HG03066 (cell line): Measurements from ENCODE around the gene CD109.
"Not testable (repeated sequence)": the region's sequence is repeated elsewhere in the genome, so short reads cannot be mapped to it uniquely, and the experiment has no call there.

Experiments
- ATAC-seq: cut with Tn5 transposase; IDR thresholded peaks from one replicate; pipeline ENCODE4 v1.9.1; 2021; ENCODE audit warnings: low read depth; ENCODE audit not compliant: unreplicated experiment

The CD109 gene

DNA sequence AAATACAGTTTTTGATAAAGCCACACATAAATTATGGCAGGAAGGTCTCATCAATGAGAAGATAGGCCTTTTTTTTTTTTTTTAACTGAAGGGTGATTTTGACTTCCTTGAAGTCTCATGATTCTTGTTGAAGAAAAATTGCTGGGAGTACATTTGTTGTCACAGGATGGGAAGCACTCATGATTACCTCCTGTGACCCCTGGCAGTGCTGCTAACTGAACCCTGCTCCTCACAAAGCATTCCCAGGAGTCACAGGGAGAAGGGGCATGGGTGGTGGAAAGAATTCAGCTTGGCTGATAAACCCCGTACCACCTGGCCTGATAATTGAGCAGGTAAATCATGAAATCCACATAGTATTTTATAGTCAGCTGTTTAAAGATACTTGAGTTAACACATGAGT is 86.9 kb downstream of the CD109 start:
- ATAC-seq: no peak

DNA sequence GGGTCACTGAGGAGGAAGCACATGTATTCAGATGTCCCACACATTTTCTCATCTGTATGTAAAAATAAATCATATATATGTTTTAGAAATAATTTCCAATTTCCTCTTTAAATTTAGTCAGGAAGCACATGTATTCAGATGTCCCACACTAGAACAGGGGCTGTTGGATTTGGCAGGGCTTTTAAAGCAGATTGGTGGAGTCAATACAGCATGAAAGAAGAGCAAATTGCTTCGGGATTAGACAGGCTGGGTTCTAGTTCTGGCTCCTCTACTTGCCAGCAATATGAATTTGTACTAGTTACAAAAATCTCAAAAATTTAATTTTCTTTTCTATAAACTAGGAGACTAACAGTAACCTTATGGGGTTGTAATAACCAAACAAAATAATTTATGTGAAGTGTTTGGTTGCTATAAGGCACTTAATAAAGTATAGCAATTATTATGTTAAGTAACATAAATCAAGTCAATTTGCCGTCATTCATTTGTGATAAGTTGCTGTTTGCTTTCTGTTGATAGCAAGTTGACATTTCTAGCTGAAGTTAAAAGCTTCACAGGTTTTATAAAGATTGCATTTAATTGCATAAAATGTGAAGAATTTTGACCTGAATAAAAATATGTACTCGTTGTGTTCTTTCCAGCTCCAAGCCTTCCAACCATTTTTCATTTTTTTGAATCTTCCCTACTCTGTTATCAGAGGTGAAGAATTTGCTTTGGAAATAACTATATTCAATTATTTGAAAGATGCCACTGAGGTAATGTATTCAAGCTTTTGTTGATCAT is 88.9 kb downstream of the CD109 start:
- no peak for ATAC-seq

DNA sequence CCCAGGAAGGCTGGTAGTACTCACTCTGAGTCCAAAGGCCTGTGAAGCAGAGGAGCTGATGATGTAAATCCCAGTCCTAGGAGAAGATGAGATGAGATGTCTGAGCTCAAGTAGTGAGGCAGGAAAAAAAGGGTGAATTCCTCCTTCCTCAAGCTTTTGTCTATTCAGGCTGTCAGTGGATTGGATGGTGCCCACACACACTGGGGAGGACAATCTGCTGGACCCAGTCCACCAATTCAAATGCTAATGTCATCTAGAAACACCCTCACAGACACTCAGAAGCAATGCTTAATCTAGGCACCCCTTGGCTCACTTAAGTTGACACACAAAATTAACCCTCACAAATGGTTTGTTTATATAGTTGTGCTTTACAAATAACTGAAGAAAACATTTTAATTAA is 94.6 kb downstream of the CD109 start:
- no peak for ATAC-seq

DNA sequence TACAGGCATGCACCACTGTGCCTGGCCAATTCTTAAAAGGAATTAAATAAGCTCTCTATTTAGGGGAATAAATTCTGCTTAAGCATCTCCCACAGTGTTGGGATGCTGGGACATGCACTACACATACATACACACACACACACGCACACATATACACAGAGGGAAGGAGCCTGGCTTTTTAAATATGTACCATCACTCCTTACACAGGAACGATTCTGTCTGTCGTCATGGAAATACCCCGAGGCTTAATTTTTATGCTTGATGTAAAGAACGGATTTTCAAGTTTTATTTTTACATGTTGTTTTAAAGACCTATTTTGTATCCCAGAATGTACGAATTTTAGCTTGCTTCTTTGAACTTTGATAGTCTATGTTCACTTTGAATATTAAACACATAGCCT is 95.3 kb downstream of the CD109 start:
- ATAC-seq: no peak

DNA sequence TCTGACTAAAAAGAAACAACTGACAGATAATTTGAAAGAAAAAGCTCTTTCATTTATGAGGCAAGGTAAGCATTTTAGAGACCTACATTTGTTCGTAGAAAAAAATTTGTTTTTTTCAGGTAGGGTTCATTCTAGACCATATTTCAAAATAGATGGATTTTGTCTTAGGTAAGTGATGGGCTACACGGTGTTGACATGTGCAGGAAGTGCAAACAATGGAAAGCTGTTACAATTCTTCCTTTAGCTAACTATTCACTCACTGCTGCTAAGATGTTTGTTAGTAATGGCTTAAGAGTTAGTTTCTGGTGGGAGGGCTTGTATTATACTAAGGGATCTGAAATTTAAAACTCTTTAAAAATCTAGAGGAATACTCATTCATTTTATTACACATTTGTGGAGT is 96.7 kb downstream of the CD109 start:
- no peak for ATAC-seq

DNA sequence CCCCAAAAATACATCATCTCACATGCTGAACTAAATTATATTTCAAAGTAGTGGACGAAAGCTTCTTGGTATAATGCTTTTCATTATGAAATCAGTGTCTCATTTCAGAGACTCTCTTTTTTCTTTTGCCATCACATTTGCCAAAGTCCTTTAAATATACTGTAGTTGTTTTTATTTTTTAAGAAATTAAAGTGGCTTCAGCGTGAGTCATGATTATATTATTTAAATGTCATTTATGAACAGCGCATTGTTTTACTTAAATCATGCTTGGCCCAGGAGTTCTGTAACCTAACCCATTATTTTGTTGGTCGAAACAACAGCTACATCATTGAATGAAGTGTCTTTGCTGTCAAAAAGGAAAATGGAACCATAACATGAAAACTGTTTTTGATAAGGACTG is 100.9 kb downstream of the CD109 start:
- ATAC-seq: no peak

DNA sequence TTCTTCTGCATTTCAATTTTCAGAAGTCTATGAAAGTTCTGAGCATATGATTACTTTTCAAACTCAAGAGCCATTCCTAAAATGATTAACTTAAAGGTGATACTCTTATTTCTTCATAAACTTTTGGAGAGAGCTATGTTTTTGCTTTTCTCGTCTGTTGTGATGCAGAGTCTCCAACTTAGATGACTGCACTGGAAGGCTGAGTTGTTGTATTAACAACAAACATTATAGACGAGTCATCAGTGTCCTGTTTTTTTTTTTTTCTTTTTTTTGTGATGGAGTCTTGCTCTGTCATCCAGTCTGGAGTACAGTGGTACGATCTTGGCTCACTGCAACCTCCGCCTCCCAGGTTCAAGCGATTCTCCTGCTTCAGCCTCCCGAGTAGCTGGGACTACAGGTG is 101.9 kb downstream of the CD109 start:
- no peak for ATAC-seq

DNA sequence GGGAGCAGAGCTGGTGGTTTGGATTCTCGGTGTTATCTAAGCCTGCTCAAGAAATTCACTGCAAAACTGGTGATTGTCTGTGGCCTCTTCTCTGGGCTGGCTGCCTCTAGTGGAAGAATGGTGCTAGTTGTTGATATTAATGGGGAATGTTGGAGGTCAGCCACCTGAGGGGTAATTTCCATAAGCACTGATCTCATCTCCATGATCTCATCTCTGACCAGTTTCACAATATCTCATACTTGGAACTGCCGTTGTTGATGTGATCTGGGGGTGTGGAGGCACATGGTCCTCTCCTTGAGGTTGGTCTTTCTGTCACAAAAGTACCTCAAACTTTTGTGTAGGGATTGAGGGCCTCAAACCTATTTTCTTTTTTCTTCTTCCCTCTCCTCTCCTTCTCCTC is 102.6 kb downstream of the CD109 start:
- ATAC-seq: no peak

DNA sequence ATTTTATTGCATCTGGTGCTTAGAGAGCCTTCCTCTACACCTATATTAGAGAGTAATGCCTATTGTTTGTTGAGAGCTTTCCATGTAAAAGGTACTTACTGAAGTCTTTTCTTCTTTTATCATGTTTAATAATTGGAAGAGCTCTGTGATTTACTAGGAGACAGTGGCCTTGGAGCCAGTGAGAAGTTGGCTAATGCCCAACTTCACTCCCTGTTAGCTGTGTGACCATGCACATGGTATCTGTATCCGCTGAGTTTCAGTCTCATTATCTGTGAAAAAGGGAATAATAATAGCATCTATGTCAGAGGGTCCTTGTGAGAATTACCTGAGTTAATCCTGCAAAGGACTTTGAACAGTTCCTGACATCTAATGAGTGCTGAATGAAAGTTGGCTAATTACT is 105.0 kb downstream of the CD109 start:
- no peak for ATAC-seq

DNA sequence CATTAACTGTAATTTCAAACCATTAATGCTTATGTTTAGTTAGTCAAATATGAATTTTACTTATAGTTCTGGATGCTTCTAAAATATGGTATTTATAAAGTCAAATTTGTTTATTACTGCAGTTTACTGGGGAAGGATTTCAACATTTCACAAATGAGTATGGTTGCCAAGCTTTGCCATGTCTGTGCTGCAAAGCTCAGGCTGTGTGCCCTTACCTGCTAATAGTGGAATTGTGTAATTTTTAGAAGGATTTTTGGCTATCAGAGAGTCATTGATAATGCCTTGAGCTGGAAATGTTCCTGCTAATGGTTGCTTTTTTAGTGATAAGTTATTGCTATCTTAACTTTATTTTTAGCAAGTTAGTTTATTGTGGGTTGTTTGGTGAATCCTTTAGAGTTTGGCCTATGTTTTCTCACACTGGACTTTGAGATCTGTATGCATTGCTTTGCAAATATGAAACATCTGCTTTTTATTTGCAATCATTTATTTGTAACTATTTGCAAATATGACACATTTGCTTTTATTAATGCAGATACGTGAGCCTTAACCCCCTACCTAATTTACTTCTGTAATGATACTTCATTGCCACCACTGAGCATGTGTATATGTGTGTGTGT is 105.8 kb downstream of the CD109 start:
- no peak for ATAC-seq

DNA sequence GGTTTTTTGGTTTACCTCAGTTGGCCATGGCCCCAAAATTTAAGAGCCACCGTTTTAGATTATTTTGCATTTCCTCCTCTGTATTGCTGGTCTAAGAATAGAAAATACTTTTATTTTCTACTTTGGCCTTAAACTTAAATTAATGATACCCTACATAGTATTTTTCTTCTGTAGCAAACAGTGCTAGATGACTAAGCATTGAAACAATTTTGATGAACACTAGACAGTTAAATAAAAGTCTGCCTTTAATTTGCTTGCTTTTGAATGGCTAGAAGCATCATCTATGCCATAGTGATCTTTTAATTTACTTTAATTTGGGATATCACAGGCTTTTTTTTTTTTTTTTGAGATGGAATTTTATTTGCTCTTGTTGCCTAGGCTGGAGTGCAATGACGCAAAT is 106.4 kb downstream of the CD109 start:
- ATAC-seq: no peak

DNA sequence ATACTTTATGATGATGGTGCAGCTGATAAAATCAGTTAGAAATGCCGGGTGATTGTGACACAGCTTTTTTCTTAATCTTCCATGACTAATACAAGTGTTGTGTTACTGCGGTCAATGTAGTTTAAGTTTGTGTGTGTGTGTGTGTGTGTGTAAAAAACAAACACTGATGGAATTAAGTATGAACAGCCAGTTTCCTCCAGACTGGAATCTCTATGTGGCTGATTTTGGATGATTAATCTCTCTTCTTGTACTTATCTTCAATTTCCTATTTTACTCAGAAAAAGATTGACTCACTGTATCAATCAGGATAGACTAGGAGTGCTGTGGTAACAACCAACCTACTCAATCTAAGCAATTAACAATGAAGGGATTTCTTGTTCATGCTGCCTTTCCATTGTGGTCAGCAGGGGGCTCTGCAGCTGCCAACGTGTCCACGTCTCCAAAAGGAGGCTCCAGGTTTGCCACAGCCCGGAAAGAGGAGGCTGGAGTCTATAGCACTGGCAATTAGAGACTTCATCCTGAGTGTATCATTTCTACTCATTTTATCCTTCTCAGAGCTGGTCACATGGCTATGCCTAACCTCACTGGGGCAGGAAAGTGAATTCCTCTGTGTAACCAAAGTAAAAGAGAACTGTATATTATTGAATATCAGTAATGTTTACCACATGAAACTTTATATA is 107.7 kb downstream of the CD109 start:
- ATAC-seq: no peak

DNA sequence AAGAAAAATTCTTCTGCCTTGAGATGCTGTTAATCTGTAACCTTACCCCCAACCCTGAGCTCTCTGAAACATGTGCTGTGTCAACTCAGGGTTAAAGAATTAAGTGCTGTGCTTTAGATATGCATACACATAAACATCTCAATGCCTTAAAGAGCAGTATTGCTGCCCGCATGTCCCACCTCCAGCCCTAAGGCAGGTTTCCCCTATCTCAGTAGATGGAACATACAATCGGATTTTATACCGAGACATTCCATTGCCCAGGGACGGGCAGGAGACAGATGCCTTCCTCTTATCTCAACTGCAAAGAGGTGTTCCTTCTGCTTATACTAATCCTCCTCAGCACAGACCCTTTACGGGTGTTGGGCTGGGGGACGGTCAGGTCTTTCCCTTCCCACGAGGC is 109.2 kb downstream of the CD109 start:
- not testable (repeated sequence) for ATAC-seq

DNA sequence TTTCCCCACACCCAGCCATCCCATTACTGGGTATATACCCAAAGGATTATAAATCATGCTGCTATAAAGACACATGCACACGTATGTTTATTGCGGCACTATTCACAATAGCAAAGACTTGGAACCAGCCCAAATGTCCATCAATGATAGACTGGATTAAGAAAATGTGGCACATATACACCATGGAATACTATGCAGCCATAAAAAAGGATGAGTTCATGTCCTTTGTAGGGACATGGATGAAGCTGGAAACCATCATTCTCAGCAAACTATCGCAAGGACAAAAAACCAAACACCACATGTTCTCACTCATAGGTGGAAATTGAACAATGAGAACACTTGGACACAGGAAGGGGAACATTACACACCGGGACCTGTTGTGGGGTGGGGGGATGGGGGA is 110.0 kb downstream of the CD109 start:
- not testable (repeated sequence) for ATAC-seq

DNA sequence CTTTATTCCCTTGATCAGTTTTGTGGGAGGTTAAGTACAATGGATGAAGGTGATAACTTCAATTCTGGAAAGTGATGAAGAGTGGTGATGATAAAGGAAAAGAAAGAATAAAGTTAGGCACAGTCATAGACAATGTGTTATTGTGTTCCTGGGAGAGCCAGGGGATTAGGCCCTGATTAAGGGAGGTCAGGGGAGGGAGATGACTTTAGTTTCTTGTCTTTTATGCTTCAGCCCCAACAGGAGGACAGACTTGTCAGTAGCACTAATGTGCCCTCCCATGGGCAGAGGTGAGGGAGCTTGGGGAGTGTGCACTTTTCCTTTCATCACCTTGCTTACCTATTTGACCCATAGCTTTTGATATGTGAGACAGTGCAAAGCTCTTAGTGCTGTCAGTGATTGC is 115.7 kb downstream of the CD109 start:
- no peak for ATAC-seq

DNA sequence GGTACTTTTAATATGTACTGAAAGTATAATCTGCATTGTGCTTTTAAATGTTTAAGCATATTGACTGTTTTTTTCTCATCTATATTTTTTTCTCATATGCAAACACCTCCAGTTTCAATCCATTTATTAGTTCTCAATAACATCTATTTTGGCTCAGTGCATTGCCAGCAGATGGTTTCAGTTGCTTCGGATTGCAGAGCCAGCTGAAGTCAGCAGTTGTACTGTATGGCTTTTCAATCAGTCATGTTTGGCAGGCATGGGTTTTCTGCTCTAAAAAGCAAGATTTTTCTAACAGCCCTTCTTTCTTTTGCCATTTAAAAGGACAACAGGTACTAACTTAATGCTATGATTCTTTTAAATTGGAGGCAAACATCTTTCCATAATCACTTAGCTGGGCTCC is 121.2 kb downstream of the CD109 start:
- no peak for ATAC-seq

DNA sequence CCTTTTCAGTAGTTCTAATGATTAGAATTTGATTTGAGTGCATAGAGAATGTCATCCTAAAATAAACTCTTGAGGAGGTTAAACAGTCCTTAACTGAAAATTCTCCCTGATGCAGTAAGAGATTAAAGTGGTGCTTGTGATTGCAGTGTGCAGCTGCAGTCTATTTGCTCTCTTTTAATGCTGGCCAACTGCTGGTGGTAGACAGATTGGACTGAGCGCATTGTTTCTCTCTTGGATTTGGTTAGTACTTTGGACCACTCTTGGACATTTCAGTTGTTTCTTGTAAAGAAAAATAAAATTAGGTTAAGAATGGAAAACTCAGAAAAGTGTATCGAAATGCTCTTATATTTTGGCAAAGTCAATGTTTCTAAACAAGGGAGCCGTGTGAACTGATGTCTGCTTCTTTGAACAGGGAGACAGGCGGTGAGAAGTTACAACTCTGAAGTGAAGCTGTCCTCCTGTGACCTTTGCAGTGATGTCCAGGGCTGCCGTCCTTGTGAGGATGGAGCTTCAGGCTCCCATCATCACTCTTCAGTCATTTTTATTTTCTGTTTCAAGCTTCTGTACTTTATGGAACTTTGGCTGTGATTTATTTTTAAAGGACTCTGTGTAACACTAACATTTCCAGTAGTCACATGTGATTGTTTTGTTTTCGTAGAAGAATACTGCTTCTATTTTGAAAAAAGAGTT is 127.2 kb downstream of the CD109 start:
- no peak for ATAC-seq

DNA sequence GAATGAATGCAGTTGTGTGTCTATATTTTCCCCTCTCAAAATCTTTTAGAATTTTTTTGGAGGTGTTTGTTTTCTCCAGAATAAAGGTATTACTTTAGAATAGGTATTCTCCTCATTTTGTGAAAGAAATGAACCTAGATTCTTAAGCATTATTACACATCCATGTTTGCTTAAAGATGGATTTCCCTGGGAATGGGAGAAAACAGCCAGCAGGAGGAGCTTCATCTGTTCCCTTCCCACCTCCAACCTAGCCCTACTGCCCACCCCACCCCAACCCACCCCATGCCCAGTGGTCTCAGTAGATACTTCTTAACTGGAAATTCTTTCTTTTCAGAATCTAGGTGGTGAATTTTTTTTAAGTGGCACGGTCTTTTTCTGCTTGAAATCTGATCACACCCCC is 127.8 kb downstream of the CD109 start:
- no peak for ATAC-seq

DNA sequence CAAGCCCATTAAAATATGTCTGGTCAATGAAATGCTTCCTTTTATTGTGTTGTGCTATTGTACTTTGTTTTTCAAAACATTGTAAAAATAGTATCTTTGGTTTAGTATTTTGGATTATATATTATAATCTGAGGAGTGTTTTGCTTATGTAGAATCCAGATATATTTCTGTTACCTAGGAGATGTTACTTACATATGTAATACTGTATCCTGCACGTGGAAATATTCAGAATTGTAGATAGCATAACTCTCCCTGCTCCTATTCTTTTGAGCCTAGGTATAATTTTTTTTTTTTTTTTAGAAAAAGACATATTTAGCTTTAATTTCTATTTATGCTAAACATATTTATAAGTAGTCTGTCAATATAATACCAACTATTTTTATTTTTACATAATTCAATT is 130.6 kb downstream of the CD109 start:
- no peak for ATAC-seq

DNA sequence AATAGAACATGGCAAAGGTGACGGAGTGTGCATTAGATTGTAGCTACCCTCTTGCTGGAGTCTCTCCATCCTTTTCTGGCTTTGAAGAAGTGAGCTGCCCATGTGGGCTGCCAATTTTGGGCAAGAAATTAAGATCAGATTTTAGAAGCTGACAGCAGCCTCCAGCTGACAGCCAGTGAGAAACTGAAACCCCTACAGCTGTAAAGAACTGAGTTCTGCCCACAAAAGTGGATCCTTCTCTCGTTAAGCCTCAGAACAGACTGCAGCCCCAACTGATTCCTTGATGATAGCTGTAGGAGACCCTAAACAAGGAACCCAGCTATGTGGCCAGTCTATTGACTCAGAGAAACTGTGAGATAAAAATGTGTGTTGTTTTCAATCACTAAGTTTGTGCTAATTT is 134.1 kb downstream of the CD109 start:
- no peak for ATAC-seq

DNA sequence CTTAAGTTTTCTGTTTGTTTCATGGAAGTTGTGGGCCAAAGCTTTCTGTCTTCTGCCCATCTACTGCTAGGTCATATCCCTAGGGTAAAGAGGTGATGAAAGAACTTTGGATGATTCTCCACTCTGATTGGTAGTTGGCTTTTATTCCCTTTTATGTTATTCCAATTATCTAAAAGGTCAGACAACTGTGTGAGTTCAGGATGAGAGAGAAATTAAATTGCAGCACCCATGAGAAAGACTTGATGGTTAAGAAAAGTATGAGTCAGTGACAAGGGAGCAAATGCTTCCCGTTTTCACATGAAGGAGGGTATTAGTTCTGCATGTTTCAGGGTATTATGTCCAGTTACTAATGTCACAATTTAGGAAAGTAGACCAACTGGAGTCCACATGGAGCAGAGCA is 136.3 kb downstream of the CD109 start:
- no peak for ATAC-seq
